ENCODE measurements around the gene TRIM39.
"Not testable (repeated sequence)": the region's sequence is repeated elsewhere in the genome, so short reads cannot be mapped to it uniquely, and the experiment has no call there.

Gene TRIM39

GRCh38 chr6:30369280-30369679 lies 42.6 kb downstream of the TRIM39 start:
- not testable (repeated sequence) for DNase-seq

- DNase-seq: no peak
Observed at GRCh38 chr6:30378290-30378937, 51.7 kb downstream of the TRIM39 start.

- DNase-seq: no peak
Observed at GRCh38 chr6:30380464-30380863, 53.7 kb downstream of the TRIM39 start.

GRCh38 chr6:30386166-30386565 lies 59.4 kb downstream of the TRIM39 start:
- DNase-seq: no peak

- no peak for DNase-seq
Observed at GRCh38 chr6:30391240-30391639, 64.5 kb downstream of the TRIM39 start.
